BJ (cell line): ENCODE results near the gene ZSWIM8. TPM values are rescaled to one million over a fixed set of nuclear protein-coding genes. Genes with fewer than 3 reads are reported as not detected.
"Not testable (repeated sequence)": the region's sequence is repeated elsewhere in the genome, so short reads cannot be mapped to it uniquely, and the experiment has no call there.

Source experiments
- CTCF ChIA-PET: fragments of 350-600 bp; formaldehyde crosslinking; extraction: SDS; loops from one replicate; lab custom pipeline; 2021; ENCODE audit warnings: antibody characterized with exemption, inconsistent platforms; lab: Yijun Ruan, JAX
- POLR2A ChIA-PET: fragments of 300-600 bp; sonication (Branson Sonifier 250); formaldehyde crosslinking; extraction: SDS; loops from one replicate; lab custom pipeline; 2021; ENCODE audit warnings: antibody characterized with exemption; lab: Charles Lee
- DNase-seq: peaks from one replicate; pipeline ENCODE4 v3.0.0-alpha.2; 2011; ENCODE audit warnings: low read depth
- H3K27me3 ChIP-seq: 2 replicates; pipeline ENCODE4 v1.6.0; 2011; ENCODE audit warnings: low read length; ENCODE audit not compliant: control insufficient read depth, insufficient read depth
- H3K36me3 ChIP-seq: 2 replicates; pipeline ENCODE4 v1.5.1; 2011; ENCODE audit warnings: low read length; ENCODE audit not compliant: control insufficient read depth, insufficient read depth
- H3K4me3 ChIP-seq: 2 replicates; pipeline ENCODE4 v1.5.1; 2011; ENCODE audit warnings: low read depth, mild to moderate bottlenecking, control low read depth, low read length
- polyA plus RNA-seq: library from polyadenylated mRNA; depleted of rRNA; stranded (reverse); fragments of >200 nt; gene quantifications from 2 replicates; pipeline ENCODE4 v1.2.3, GENCODE V29; 2011
- TF ChIP-seq, protein P1 (sequence below): IDR thresholded peaks from 2 replicates; pipeline ENCODE4 v1.5.1; 2011; ENCODE audit warnings: low read depth, mild to moderate bottlenecking, control low read depth, inconsistent platforms, low read length, moderate library complexity; ENCODE audit not compliant: insufficient read depth

Gene ZSWIM8
- polyA plus RNA-seq, 1 experiment: 82.0 TPM

DNA sequence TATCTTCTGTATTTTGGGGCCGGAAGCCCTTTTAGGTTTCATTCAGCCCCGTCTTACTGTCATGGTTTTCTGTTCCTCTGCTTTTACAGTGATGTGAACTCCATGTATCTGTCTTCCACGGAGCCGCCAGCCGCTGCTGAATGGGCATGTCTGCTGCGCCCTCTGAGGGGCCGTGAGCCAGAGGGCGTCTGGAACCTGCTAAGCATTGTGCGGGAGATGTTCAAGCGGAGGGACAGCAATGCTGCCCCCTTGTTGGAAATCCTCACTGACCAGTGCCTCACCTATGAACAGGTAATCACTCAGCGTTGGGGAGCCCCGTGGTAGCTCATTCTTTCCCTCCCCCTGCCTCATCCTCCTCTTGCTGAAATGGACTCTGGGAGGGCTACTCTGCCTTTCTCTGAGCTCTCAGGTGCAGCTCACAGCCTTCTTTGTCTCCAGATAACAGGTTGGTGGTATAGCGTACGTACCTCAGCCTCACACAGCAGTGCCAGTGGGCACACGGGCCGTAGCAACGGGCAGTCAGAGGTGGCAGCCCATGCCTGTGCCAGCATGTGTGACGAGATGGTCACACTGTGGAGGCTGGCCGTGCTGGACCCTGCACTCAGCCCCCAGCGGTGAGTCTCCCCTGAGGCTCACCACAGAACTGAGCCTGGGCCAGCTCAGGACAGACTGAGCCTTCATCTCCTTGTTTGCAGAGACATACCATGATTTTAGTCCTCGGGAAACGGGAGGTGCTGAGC, 5.7 kb downstream of the ZSWIM8 start:
- no peak for DNase-seq
- H3K27me3 ChIP-seq: no peaks in the 10 kb centered on the region
- ChIA-PET CTCF (no interaction called here), POLR2A (interaction anchor here (0.5 kb wide), 1 partner anchor 13 kb away, joined by 5 read pairs; no protein-coding TSS in a partner anchor)
- TF ChIP-seq, protein P1, sequence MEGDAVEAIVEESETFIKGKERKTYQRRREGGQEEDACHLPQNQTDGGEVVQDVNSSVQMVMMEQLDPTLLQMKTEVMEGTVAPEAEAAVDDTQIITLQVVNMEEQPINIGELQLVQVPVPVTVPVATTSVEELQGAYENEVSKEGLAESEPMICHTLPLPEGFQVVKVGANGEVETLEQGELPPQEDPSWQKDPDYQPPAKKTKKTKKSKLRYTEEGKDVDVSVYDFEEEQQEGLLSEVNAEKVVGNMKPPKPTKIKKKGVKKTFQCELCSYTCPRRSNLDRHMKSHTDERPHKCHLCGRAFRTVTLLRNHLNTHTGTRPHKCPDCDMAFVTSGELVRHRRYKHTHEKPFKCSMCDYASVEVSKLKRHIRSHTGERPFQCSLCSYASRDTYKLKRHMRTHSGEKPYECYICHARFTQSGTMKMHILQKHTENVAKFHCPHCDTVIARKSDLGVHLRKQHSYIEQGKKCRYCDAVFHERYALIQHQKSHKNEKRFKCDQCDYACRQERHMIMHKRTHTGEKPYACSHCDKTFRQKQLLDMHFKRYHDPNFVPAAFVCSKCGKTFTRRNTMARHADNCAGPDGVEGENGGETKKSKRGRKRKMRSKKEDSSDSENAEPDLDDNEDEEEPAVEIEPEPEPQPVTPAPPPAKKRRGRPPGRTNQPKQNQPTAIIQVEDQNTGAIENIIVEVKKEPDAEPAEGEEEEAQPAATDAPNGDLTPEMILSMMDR: no peak
- peaks cover 63% of the 10 kb centered on the region for H3K36me3 ChIP-seq
- H3K4me3 ChIP-seq: no peak overlapping the region

- TF ChIP-seq, protein P1: no peak
- Histone ChIP-seq H3K36me3 (peaks cover 68% of the 10 kb centered on the region), H3K4me3 (no peak overlapping the region), H3K27me3 (no peaks in the 10 kb centered on the region)
- ChIA-PET POLR2A (interaction anchor here (0.5 kb wide), 1 partner anchor 12 kb away, joined by 5 read pairs; no protein-coding TSS in a partner anchor), CTCF (interaction anchor here (0.9 kb wide), 1 partner anchor 17 kb away, joined by 3 read pairs; no protein-coding TSS in a partner anchor)
- DNase-seq: no peak
These were observed 6.5 kb downstream of the ZSWIM8 start for GRCh38 chr10:73791871-73792400.

DNA sequence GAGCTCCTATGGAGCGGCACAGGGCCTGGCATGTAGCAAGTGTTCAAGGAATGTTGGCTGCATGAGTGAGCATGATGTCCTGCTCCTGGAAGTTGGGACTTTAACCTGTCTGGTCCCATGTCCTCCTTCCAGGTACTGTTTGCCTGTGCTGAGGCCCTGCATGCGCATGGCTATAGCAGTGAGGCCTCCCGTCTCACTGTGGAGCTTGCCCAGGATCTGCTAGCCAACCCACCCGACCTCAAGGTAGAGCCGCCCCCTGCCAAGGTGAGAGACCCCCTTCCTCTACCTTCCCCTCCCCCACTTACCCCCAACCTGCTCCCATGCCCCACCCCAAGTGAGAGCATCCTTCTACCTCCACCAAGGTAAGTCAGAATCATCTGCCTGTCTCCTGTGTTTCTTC, 8.1 kb downstream of the ZSWIM8 start:
- TF ChIP-seq, protein P1: no peak
- no peaks in the 10 kb centered on the region for H3K27me3 ChIP-seq
- no peak overlapping the region for H3K4me3 ChIP-seq
- DNase-seq: no peak
- ChIA-PET CTCF (no interaction called here), POLR2A (no interaction called here)
- H3K36me3 ChIP-seq: peaks cover 78% of the 10 kb centered on the region

- H3K4me3 ChIP-seq, DNase-seq, CTCF ChIA-PET, H3K27me3 ChIP-seq, POLR2A ChIA-PET: not testable (repeated sequence)
- peaks cover 67% of the 10 kb centered on the region for H3K36me3 ChIP-seq
These were observed 10.1 kb downstream of the ZSWIM8 start for GRCh38 chr10:73795491-73795890.

GRCh38 chr10:73796035-73796434, 10.6 kb downstream of the ZSWIM8 start:
- CTCF ChIA-PET, H3K4me3 ChIP-seq, POLR2A ChIA-PET, DNase-seq, H3K27me3 ChIP-seq: not testable (repeated sequence)
- peaks cover 66% of the 10 kb centered on the region for H3K36me3 ChIP-seq

DNA sequence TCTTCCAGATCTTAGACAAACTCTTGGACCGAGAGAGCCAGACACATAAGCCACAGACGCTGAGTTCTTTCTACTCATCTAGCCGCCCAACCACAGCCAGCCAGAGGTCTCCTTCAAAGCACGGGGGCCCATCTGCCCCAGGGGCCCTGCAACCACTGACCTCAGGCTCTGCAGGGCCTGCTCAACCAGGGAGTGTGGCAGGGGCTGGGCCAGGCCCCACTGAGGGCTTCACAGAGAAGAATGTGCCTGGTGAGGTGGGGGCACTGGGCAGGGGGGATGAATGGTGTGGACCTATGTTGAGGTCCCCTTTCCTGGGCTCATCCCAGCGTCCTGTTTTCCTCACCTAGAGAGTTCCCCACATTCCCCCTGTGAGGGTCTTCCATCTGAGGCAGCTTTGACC, 11.4 kb downstream of the ZSWIM8 start:
- ChIA-PET CTCF (no interaction called here), POLR2A (no interaction called here)
- Histone ChIP-seq H3K36me3 (peaks cover 64% of the 10 kb centered on the region), H3K27me3 (no peaks in the 10 kb centered on the region), H3K4me3 (no peak overlapping the region)
- DNase-seq: no peak
- TF ChIP-seq, protein P1: no peak
